ENCODE results near the gene C2CD2L.
"Not testable (repeated sequence)": the region's sequence is repeated elsewhere in the genome, so short reads cannot be mapped to it uniquely, and the experiment has no call there.

The C2CD2L gene

DNA sequence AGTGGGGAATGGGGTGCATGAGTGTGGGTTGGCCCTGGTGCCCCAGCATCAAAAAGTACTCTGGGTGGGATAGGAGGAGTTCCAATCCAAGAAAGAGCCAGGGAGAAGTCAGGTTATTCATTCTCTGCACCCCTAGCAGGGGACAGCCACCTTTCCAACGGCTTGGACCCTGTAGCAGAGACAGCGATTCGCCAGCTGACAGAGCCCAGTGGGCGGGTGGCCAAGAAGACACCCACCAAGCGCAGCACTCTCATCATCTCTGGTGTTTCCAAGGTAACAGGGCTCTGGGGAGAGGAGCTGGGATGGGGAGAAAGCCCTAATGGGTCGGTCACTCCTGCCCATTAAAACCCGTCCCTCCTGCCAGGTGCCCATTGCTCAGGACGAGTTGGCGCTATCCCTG, 6.6 kb downstream of the C2CD2L start:
- in situ Hi-C loops (cut with MboI; ENCODE audit: low sequenced_read_pairs): no loop called here

DNA sequence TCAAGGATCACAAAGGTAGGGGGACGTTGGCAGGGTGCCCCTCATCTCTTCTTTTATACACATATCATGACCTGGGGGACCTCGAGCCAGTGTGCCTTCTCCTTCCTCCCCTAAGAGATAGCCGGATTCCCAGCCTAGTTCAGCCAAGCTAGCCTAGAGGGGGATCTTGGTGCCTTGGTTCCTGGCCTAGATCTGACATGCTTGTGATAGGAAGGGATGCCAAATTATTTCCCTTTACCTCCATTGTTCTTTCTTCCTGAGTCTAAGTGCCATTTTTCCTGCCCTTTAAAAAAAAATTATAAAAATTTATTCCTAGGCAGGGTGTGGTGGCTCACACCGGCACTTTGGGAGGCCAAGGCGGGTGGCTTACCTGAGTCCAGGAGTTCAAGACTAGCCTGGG, 7.2 kb downstream of the C2CD2L start:
- in situ Hi-C loops (cut with MboI; ENCODE audit: low sequenced_read_pairs): no loop called here

DNA sequence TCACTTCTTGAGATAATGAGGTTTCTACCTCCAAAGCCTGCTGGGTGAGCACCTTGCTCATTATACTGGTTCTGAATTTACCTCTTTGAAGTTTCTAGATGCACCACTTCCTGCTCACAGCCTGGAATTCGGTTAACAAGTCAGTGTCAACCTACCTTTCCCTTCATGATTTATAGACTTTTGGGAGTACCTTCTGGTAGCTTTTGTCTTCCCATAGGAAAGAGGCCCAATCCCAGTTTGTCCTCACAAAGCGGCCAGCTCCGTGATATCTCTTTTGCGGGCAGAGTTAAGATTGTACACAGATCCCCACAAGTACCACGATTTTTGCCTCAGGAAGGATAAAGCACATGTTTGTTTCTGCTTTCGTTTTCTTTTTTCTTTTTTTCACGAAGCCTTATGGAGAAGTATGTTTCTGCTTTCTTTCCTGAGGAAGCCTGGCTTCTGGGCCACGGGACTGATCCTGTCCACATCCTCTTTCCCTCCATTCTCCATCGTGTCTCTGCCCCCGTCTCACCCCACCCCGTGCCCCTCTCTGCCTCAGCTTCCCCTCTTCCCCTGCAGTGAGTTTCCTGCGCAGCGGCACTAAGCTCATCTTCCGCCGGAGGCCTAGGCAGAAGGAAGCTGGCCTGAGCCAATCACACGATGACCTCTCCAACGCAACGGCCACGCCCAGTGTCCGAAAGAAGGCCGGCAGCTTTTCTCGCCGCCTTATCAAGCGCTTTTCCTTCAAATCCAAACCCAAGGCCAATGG, 8.5 kb downstream of the C2CD2L start:
- in situ Hi-C loops (cut with MboI; ENCODE audit: low sequenced_read_pairs): no loop called here

DNA sequence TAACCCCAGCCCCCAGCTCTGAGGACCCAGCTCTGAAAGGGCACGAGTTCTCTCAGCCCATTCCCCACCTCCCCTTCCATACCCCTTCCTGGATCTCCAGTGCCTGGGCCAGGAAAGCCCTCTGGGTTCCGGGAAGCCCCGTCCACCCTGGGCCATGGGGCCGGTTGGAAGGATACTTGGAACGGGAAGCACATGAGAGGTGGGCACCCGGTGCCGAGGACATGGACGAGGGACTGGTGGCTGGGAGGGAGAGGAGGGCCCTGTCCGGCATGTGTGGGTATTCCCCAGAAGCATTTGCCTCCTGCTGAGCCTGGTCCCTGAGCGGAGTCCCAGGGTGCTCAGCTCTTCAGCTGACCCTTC, 9.1 kb downstream of the C2CD2L start:
- in situ Hi-C loops (cut with MboI; ENCODE audit: low sequenced_read_pairs): no loop called here

DNA sequence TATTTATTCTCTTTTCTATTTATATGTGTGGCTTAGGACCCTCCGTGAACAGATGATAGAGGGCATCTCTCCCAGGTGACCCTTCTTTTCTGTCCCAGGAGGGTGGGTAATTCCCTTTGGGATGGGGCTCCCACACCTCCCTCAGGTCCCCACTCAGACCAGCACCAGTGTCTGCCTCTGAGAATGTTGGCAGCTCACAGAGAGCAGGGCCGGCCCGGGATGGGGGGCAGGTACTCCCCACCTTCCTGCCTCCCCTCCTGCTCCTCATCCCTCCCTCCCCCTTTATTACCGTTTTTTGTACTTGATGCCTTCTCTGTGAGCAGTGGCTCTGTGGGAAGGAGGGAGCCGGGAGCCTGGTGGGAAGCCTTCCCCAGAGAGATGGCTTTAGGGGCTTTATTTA, 9.5 kb downstream of the C2CD2L start:
- in situ Hi-C loops (cut with MboI; ENCODE audit: low sequenced_read_pairs): no loop called here

DNA sequence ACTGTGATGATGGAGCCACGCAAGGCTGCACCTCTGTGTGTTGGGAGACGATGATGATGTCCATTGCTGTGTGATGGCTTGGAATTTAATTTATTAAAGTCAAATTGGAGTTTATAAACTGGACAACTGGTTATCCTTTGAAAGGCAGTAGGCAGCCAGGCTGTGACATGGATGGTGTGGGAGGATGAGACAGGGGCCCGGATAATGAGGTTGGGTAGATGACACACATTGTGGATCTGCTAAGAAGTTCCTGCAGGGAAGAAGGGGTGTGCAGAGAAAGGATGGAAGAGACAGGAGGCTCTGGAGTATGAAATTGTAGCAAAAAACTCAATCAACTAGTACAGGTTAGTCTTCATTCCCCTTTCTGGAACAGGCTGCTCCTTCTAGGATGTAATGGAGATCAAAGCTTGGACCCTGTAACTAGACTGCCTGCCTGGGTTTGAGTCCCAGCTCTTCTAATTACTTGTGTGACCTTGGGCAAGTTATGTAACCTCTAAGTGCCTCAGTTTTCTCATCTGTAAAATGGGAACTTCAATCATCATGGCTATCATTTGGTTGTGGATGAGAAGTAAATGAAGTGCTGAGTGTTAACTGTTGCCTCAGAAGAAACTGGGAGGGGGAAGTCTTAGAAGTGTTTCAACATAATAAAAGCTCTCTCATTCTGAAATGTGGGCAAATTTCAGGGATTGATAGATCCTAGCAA, 10.0 kb downstream of the C2CD2L start:
- in situ Hi-C loops (cut with MboI; ENCODE audit: low sequenced_read_pairs): no loop called here

DNA sequence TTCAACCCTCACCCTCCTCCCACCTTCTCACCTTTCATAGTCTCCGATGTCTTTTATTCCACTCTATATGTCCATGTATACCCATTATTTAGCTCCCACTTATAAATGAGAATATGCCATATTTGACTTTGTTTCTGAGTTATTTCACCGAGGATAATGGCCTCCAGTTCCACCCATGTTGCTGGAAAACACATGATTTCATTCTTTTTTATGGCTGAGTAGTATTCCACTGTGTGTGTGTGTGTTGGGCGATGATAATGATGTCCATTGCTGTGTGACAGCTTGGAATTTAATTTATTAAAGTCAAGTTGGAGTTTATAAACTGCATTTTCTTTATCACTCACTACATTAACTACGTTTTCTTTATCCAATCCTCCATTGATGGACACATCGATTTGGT, 11.1 kb downstream of the C2CD2L start:
- in situ Hi-C loops (cut with MboI; ENCODE audit: low sequenced_read_pairs): no loop called here

DNA sequence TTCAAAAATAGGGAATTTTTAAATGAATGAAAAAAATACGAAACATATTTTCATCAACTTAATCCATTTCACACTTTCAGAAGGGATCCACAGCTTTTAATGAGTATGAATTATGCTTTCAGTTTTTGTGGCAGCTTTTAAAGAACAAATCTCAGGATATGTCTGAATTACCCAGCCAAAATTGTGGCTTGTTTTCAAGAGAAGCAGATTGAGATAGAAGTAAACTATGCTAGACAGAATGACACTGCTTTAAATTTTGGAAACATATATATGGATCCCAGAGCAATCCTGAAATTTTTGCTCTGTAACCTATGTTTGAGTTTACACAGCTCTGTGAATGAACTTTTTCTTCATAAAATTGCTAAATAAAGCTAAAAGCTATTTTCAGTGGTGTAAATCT, 11.8 kb downstream of the C2CD2L start:
- in situ Hi-C loops (cut with MboI; ENCODE audit: low sequenced_read_pairs): no loop called here

DNA sequence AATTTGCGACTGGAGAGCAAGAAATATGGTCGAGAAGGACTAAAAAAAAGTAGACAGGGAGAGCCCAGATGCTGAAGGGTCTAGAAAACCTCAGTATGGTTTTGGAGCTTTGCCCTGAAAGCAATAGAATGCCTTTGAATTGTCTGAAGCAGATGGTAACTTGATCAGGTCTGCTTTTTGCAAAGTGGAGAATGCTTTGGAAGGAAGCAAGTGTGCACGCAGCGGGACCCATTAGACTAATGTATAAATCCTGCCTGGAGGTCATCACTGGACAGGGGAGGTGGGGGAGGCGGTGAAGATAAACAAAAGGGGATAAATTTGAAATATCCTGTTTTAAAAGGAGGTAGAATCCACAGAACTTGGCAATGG, 13.5 kb downstream of the C2CD2L start:
- in situ Hi-C loops (cut with MboI; ENCODE audit: low sequenced_read_pairs): no loop called here

DNA sequence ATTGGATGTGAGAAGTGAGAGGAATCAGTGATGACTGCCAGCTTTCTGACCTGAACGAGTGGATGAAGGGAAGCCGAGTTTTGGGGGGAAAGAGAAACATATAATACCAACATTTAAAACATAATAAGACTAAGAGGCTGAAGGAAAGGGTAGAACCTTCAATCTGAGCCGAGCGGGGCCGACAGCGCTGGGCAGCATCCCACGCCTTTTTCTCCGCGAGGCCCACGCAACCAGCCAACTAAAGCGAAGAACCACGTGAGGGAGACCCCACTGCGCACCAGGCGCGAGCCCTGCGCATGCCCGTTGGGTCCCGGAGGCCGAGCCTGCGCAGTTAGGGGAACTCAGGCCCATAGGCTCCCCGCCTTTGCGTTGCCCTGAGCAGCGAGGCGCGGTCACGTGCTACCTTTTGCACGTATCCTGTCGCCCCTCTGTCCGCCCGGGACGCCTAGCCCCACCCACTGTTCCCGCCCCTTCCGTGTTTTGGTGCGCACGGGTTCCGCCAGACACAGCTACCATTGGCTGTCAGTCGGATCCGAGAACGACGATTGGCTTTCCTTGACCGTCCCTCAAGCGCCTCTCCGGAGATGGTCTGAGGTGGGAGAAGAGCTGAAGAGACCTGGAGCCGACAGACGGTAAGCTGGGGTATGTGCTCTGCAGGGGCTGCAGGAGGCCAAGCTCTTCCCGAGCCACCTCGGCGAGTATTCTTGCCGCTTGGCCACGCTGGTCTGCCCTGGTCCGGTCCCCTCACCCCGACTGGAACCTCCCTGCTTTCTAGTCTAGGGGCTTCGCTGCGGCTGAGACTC, 14.1 kb downstream of the C2CD2L start, which contains the start of gene HINFP:
Gene HINFP, plus strand, starts transcription at position 573 of the 803 bp plus-strand sequence. CDS start 5,365 bp downstream, outside the sequence.
- in situ Hi-C loops (cut with MboI; ENCODE audit: low sequenced_read_pairs): no loop called here

DNA sequence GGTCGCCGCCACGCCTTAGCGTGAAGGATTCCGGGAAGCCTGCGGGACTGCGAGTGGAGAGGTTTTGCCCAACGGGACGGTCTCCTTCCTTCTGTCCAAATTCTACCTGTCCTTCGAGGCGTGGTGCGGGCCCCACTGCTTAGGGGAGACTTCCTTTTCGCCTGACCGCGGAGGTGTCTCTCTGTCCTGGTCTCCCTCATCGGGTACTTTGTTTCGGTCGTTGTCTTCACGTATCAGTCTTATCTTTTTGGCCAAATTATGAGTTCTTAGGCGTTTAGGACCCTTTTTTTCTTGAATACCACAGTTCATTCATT, 14.6 kb downstream of the C2CD2L start:
- in situ Hi-C loops (cut with MboI; ENCODE audit: low sequenced_read_pairs): no loop called here

DNA sequence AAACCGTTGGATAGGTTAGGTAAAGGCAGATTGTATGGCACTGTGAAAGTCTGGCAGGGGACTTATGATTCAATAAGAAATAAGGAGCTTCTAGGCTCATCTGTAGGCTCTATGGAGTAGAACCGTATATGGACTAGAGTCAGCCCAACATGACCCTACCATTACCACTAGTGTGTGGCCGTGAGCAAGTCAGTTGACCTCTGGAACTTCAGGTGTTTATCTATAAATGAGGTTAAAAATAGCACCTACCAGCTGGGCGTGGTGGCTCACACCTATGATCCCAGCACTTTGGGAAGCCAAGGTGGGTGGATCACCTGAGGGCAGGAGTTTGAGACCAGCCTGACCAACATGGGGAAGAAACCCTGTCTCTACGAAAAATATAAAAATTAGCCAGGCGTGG, 18.7 kb downstream of the C2CD2L start:
- in situ Hi-C loops (cut with MboI; ENCODE audit: low sequenced_read_pairs): no loop called here

DNA sequence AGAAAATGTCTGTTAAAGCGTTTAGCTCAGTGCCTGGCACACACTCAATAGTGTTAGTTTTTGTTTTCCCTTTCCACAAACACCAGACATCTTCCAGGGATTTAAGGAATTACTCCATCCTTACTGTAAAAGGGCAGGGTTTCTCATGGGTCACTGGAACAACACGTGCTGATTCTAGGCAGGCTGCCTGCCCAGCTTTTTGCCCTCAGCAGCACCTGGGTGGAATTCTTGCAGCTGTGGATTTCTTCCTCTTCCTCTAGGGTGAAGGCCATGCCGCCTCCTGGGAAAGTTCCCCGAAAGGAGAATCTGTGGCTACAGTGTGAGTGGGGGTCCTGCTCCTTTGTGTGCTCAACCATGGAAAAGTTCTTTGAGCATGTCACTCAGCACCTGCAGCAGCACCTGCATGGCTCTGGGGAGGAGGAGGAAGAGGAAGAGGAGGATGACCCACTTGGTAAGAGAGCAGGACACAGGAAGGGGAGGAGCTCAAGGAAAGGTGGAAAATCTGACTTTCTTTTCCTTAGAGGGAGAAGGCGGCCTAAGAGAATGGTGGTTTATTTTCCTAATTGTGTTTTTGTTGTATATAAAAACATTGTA, 19.6 kb downstream of the C2CD2L start:
- in situ Hi-C loops (cut with MboI; ENCODE audit: low sequenced_read_pairs): no loop called here

DNA sequence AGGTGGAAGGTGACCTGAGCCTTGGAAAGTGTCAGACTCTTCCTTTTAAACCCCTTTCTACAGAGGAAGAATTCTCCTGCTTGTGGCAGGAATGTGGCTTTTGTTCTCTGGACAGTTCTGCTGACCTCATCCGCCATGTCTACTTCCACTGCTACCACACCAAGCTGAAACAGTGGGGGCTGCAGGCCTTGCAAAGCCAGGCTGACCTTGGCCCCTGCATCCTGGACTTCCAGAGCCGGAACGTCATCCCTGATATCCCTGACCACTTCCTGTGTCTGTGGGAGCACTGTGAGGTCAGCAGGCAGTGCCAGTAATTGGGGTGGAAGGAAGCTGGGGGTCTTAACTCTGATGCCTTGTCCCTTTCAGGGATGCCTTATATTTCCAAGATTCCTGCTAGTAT, 23.5 kb downstream of the C2CD2L start:
- in situ Hi-C loops (cut with MboI; ENCODE audit: low sequenced_read_pairs): no loop called here

DNA sequence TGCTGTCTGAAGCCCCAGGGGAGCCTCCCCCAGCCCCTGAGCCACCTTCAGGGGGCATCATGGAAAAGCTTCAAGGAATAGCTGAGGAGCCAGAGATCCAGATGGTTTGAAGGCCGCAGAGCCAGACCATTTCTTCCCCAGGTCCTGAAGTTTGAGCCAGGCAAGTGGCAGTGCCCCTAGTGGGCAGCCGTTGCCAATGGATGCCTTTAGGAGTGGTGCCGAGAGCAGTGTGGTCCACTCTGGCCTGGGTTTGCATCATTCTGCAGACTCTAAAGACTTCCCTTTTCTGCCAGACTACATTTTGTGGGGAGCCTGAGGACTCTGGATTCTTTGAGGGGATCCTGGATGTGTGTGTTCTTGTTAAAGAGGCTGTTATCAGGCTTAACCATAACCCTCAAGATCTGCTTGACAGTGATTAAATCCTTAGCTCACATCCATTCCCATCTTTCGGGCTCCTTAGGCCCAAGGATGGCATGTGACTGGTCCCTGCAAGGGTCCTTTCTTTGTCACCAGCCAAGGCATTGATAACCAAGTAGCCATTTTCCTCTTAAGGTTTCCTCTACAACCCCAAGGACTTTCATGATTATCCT, 27.3 kb downstream of the C2CD2L start:
- in situ Hi-C loops (cut with MboI; ENCODE audit: low sequenced_read_pairs): no loop called here

DNA sequence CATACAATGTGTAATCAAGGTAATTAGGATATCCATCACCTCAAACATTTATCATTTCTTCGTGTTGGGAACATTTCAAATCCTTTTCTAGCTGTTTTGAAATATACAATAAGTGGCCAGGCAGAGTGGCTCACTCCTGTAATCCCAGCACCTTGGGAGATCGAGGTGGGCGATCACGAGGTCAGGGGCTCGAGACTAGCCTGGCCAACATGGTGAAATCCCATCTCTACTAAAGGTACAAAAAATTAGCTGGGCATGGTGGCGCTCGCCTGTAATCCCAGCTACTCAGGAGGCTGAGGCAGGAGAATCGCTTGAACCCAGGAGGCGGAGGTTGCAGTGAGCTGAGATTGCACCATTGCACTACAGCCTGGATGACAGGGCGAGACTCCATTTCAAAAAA, 32.1 kb downstream of the C2CD2L start:
- in situ Hi-C loops (cut with MboI; ENCODE audit: low sequenced_read_pairs): not testable (repeated sequence)

DNA sequence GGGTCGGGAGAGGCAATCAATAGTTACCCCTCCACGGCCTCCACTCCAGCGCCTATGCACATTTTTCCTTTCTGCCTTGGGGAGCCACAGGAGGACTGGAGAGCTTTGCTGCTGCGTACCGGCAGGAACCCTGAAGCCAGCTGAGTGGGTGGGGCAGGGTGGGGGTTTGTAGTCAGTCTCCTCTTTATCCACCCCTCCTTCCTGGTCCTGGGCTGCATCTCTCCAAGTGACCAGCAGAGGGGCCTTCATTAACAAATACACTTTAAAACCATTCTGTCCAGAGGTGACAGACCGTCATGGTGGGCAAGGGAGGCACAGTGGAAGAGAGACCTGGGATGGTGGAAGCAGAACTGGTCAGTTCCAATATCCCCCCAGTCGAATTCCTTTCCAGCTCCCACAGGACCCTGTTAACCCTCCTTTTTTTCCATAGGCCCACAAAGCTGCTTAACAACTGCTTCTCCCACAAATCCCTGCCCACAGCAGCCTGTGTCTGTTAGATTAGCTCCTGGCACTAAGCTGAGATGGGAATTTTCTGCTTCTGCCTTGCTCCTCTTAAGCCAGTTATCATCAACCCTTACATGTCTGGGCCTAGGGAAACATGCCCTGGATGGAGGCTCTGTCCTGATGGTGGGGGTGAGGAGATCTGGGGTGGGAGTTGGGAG, 37.8 kb downstream of the C2CD2L start:
- in situ Hi-C loops (cut with MboI; ENCODE audit: low sequenced_read_pairs): no loop called here

DNA sequence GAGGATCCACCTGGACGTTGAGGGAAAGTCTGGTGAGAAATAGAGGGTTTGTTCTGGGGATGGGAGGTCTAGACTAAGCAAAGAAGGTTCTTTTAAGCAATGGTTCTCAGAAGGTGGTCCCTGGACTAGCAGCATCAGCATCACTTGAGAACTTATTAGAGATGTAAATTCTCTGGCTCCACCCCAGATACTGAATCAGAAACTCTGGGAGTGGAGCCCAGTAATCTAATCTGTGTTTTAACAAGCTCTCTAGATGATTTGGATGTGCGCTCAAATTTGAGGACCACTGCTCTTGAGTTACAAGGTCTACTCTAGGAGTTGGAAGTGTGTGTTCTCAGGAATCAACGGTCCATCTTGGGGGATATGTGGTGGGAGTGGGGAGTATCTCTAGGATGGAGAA, 38.4 kb downstream of the C2CD2L start:
- in situ Hi-C loops (cut with MboI; ENCODE audit: low sequenced_read_pairs): no loop called here

DNA sequence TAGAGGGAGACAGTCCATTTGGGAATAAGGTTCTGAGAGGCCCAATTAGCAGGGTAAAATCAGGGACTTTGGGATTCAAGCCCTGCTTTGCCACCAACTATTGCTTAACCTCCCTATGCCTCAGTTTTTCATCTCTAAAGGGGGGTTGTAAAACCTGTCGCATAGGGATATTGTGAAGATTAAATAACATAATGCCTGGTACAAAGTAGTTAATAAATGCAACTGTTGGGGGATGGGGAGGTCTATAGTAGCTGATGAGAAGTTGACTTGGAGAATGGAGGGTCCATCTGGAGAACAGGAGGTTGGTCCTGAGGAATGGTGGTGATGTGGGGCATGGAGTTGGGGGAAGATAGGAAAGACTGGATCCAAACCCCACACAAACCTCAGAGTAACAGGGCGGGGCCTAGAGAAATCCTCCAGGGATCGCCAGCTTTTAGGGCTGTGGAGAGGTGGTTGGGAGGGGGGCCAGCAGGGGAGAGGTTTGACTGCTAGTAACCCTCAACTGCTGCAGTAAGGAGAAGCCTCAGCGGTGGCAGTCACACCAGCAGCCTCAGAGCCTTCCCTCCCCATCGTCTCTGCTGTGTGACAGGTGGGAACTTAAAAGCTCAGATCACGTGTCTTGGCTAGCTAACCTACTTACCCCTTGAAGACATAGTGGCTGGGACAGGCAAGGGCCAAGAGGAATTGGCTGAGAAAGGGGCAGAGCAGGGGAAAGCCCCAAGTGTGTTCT, 40.6 kb downstream of the C2CD2L start:
- in situ Hi-C loops (cut with MboI; ENCODE audit: low sequenced_read_pairs): no loop called here

DNA sequence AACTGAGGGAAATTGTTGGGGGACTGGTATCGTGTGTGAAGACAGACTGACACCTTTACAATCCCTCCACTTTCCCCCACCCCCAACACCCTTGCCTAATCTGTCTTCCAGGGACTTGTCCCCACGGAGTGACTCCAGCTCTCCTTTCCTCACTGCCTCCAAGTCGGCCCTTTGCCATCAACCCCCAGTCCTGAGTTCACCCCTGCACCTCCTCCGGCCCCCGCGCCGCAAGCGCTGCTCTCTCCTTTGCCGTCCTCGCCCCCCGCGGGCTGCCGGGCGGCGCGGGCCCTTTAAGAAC, 41.5 kb downstream of the C2CD2L start:
- in situ Hi-C loops (cut with MboI; ENCODE audit: low sequenced_read_pairs): no loop called here

All from HL-60/S4 treated with phorbol 12-myristate 13-acetate at 8.2 ng/mL for 4 days and 3 days (cell line).